Transverse colon (tissue), 4 donors: ENCODE data around the gene SLC4A8. TPM values are rescaled to one million over a fixed set of nuclear protein-coding genes. Genes with fewer than 3 reads are reported as not detected.

ENCODE experiments used
- DNase-seq: peaks from one replicate; pipeline ENCODE4 v3.0.0-alpha.2; 2019
- H3K27ac ChIP-seq, 4 donors: fragments of 200-600 bp; sonication (generic); 2 replicates each; pipeline ENCODE4 v1.5.1; 2016 to 2018; ENCODE audit warnings: inconsistent platforms in 4 of 4
- H3K27me3 ChIP-seq: fragments of 200-600 bp; sonication (generic); 2 replicates; pipeline ENCODE4 v1.5.1; 2017; ENCODE audit warnings: inconsistent platforms
- H3K36me3 ChIP-seq, 4 donors: fragments of 200-600 bp; sonication (generic); 2 replicates each; pipeline ENCODE4 v1.5.1; 2017 to 2019; ENCODE audit warnings: inconsistent platforms in 4 of 4
- H3K4me1 ChIP-seq, 4 donors: fragments of 200-600 bp; sonication (generic); 2 replicates each; pipeline ENCODE4 v1.5.1; 2017 to 2020; ENCODE audit warnings: inconsistent platforms in 4 of 4
- H3K4me3 ChIP-seq, 4 donors: fragments of 200-600 bp; sonication (generic); 1 replicate in 1 of 4; 2 replicates in 3 of 4; pipeline versions ENCODE4 v1.5.1 to v1.6.1; 2017 to 2019; ENCODE audit warnings: inconsistent platforms in 4 of 4
- H3K9me3 ChIP-seq, 2 donors: fragments of 200-600 bp; sonication (generic); 2 replicates each; pipeline ENCODE4 v1.5.1; 2017 to 2019; ENCODE audit warnings: inconsistent platforms in 2 of 2
- EP300 ChIP-seq: sonication (generic); formaldehyde crosslinking; IDR thresholded peaks from one replicate; pipeline ENCODE4 v1.6.1; 2017; ENCODE audit warnings: antibody characterized with exemption, low read depth
- POLR2A ChIP-seq: fragments of 450-650 bp; IDR thresholded peaks from one replicate; pipeline ENCODE4 v1.6.1; 2016; ENCODE audit warnings: antibody characterized with exemption, mild to moderate bottlenecking, moderate library complexity
- POLR2AphosphoS5 ChIP-seq, 3 donors: sonication (generic); formaldehyde crosslinking; IDR thresholded peaks; one replicate each; pipeline ENCODE4 v1.6.1; 2016; ENCODE audit warnings: antibody characterized with exemption in 3 of 3
- WGBS, 2 donors: methylation state at CpG; one replicate each; pipeline ENCODE4 v1.1.5; 2018; ENCODE audit warnings: low coverage in 1 of 2; 5-methylcytosine and 5-hydroxymethylcytosine counted together
- in situ Hi-C, 4 donors: fragments of 200-750 bp; cut with MboI; loops; one replicate each; pipeline versions ENCODE4 v1.15.0 to v1.15.1; 2017; ENCODE audit warnings: low sequenced_read_pairs in 3 of 4, low pct_ligation_motif_present in 1 of 4, low pct_unique_long_range_greater_than_20kb in 1 of 4
- intact Hi-C: fragments of 100-400 bp; cut with DNase I; formaldehyde crosslinking; loops from one replicate; pipeline ENCODE4 v1.15.1; 2023; ENCODE audit warnings: low total_unique reads
- total RNA-seq, 4 donors: library from RNA; depleted of rRNA; stranded (reverse); fragments of >200 nt; gene quantifications; one replicate each; pipeline ENCODE4 v1.1.0, GENCODE V29; 2016
- TF ChIP-seq, protein P1 (sequence below), 5 experiments: fragments of 200-600 bp in 3 of 5; fragments of 450-650 bp in 2 of 5; sonication (generic) in 3 of 5; IDR thresholded peaks; 1 replicate in 2 of 5; 2 replicates in 3 of 5; pipeline ENCODE4 v1.5.1; 2016 to 2017; ENCODE audit warnings: antibody characterized with exemption in 5 of 5, inconsistent platforms in 3 of 5, mild to moderate bottlenecking in 2 of 5, moderate library complexity in 1 of 5

The SLC4A8 gene
- total RNA-seq, 4 donors from 2014 or later: 0.64 to 2.2 (median 1.1) TPM; not detected in 1

DNA sequence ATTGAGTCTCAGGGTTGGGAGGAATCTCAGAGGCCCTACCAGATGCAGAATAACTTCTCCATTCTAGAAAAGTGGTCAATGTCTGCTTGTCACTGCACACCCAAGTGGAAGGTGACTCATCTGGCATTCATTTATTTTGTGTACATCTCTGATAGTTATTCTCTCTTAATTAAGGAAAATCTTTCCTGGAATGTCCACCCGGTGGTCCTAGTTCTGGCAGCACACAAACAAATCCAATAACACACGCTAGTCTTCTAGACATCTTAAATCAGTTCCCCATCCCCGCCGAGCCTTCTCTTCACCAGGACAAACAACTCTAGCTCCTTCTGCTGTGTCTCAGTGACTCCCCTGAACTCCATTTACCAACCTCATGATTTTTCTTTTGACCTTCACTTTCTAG is 116.4 kb downstream of the SLC4A8 start:
- TF ChIP-seq POLR2A (no peak), EP300 (no peak), POLR2AphosphoS5 (IDR thresholded peaks at IDR 0.05) (no peak)
- TF ChIP-seq, protein P1, sequence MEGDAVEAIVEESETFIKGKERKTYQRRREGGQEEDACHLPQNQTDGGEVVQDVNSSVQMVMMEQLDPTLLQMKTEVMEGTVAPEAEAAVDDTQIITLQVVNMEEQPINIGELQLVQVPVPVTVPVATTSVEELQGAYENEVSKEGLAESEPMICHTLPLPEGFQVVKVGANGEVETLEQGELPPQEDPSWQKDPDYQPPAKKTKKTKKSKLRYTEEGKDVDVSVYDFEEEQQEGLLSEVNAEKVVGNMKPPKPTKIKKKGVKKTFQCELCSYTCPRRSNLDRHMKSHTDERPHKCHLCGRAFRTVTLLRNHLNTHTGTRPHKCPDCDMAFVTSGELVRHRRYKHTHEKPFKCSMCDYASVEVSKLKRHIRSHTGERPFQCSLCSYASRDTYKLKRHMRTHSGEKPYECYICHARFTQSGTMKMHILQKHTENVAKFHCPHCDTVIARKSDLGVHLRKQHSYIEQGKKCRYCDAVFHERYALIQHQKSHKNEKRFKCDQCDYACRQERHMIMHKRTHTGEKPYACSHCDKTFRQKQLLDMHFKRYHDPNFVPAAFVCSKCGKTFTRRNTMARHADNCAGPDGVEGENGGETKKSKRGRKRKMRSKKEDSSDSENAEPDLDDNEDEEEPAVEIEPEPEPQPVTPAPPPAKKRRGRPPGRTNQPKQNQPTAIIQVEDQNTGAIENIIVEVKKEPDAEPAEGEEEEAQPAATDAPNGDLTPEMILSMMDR (IDR thresholded peaks at IDR 0.05): no peak
- Histone ChIP-seq H3K36me3 (no peaks in the 10 kb centered on the region), H3K4me3 (no peak overlapping the region), H3K27ac (no peak overlapping the region), H3K27me3 (peaks cover 12% of the 10 kb centered on the region), H3K9me3 (no peaks in the 10 kb centered on the region), H3K4me1 (no peaks in the 10 kb centered on the region)
- intact Hi-C loops: no loop called here
- no peak for DNase-seq
- 78 to 88% methylated on average over 4 of the region's 4 CpGs for WGBS, 2 donors
- in situ Hi-C loops: loop anchor here in 1 of 4 donors (25.0 kb wide), 1 partner anchor 271 kb away; a partner anchor contains a TSS

DNA sequence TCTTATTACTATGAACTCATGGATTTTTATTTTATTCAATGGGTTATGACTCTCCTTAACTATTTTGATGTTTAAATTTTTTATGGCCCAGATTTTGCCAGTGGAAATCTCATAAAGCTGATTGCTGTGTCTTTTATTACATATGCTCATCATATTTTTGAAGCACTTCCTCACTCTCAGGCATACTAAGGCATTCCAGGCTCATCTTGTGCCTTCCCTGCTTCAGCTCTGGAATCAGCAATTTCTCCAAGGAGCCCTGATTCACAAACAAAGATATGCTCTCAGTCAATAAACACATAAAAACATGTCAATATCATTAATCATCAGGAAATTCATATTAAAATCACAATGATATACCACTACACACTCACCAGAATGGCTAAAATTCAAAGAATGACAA is 121.5 kb downstream of the SLC4A8 start:
- no peak for DNase-seq
- Histone ChIP-seq H3K4me3 (no peak overlapping the region), H3K27ac (no peak overlapping the region), H3K9me3 (no peaks in the 10 kb centered on the region), H3K36me3 (no peaks in the 10 kb centered on the region), H3K4me1 (no peaks in the 10 kb centered on the region), H3K27me3 (peaks cover 4% of the 10 kb centered on the region)
- TF ChIP-seq POLR2AphosphoS5 (IDR thresholded peaks at IDR 0.05) (no peak), POLR2A (no peak), EP300 (no peak)
- TF ChIP-seq, protein P1 (IDR thresholded peaks at IDR 0.05): no peak
- intact Hi-C loops (no loop called here), in situ Hi-C loops (loop anchor here in 1 of 4 donors (25.0 kb wide), 1 partner anchor 266 kb away; a partner anchor contains a TSS)

DNA sequence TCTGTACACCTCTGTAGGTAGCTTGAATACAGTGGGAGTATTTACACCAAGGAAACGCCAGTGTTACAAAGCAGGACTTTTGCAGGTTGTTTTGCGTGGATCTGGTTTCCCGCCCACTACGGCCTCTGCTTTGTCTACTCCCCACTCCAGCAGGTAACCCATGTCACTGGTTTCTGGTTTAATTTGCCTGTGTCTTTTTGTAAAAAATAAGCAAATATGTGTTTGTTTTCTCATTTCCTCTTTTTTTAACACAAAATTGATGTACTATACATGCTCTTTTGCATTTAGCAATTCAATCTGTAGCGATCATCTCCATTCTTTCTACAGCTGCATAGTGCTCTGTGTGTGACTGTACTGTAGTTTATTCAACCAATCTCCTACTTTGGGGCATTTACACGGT is 123.0 kb downstream of the SLC4A8 start:
- no peak overlapping the region for H3K27ac ChIP-seq
- 72 to 81% methylated on average over 6 of the region's 6 CpGs for WGBS, 2 donors
- peaks cover 4% of the 10 kb centered on the region for H3K27me3 ChIP-seq
- H3K9me3 ChIP-seq: no peaks in the 10 kb centered on the region
- in situ Hi-C loops: loop anchor here in 1 of 4 donors (25.0 kb wide), 1 partner anchor 265 kb away; a partner anchor contains a TSS
- TF ChIP-seq POLR2A (no peak), EP300 (no peak), POLR2AphosphoS5 (IDR thresholded peaks at IDR 0.05) (no peak)
- TF ChIP-seq, protein P1 (IDR thresholded peaks at IDR 0.05): no peak
- H3K36me3 ChIP-seq: no peaks in the 10 kb centered on the region
- intact Hi-C loops: no loop called here
- H3K4me1 ChIP-seq: no peaks in the 10 kb centered on the region
- no peak overlapping the region for H3K4me3 ChIP-seq
- no peak for DNase-seq

DNA sequence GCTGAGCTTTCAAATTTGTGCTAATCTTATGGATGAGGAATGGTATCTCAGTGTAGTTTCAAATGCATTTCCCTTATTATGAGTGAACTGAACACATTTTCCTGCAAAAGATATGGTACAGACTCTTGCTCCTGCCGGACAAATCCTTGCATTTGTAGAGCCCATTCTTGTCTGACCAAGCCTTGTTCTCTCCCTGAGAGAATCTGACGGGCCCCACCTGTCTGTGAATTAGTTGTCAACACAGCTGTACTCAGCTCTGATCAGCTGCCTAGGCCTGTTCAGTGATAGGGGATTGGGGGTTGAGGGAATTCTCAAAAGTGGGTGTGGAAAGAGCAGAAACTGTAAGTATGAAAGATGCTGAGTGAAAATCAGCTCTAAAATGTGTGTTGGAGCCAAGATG is 123.6 kb downstream of the SLC4A8 start:
- no peak for DNase-seq
- in situ Hi-C loops (loop anchor here in 1 of 4 donors (25.0 kb wide), 1 partner anchor 264 kb away; a partner anchor contains a TSS), intact Hi-C loops (no loop called here)
- Histone ChIP-seq H3K27me3 (peaks cover 4% of the 10 kb centered on the region), H3K4me3 (no peak overlapping the region), H3K36me3 (no peaks in the 10 kb centered on the region), H3K9me3 (no peaks in the 10 kb centered on the region), H3K4me1 (no peaks in the 10 kb centered on the region), H3K27ac (no peak overlapping the region)
- TF ChIP-seq, protein P1 (IDR thresholded peaks at IDR 0.05): no peak
- TF ChIP-seq POLR2A (no peak), POLR2AphosphoS5 (IDR thresholded peaks at IDR 0.05) (no peak), EP300 (no peak)
- WGBS, 2 donors: 25% methylated on average over 2 of the region's 2 CpGs; no CpG with 5 or more reads in 1 of the 2 donors
